Endothelial cell of umbilical vein (primary cell): Measurements from ENCODE around the gene NELL2. TPM values are rescaled to one million over a fixed set of nuclear protein-coding genes. Genes with fewer than 3 reads are reported as not detected.

Source experiments
- BruUV-seq: library from RNA; stranded (reverse); fragments of 400-500 nt; replicated peaks from 2 replicates; lab custom pipeline; 2021; lab: Mats Ljungman, UMichigan
- CTCF ChIA-PET: fragments of 300-600, 350-600 bp; sonication (Branson Sonifier 250); formaldehyde crosslinking; loops from one replicate; lab custom pipeline; 2021; ENCODE audit warnings: antibody characterized with exemption, inconsistent platforms; lab: Charles Lee
- POLR2A ChIA-PET: fragments of 300-600, 350-600 bp; sonication (Branson Sonifier 250); formaldehyde crosslinking; loops from one replicate; lab custom pipeline; 2021; ENCODE audit warnings: antibody characterized with exemption, inconsistent platforms; lab: Charles Lee
- DNase-seq: peaks from one replicate; pipeline ENCODE4 v3.0.0-alpha.2; 2011; ENCODE audit warnings: low read depth, low spot score
- FAIRE-seq: peaks from 2 replicates; lab custom pipeline; 2011; peaks lifted over from hg19 to GRCh38; lab: Jason Lieb, UNC
- H2AFZ ChIP-seq: 2 replicates; pipeline ENCODE4 v1.6.0; 2012; ENCODE audit warnings: low read depth, low read length, control low read depth, inconsistent platforms
- H3K27ac ChIP-seq: 2 replicates; pipeline ENCODE4 v1.5.1; 2011; ENCODE audit warnings: low read depth, mild to moderate bottlenecking, control low read depth, low read length, moderate library complexity; ENCODE audit not compliant: insufficient read depth
- H3K27me3 ChIP-seq, 2 experiments: 2 replicates each; pipeline versions ENCODE4 v1.6.0 to v1.6.1; 2011; ENCODE audit warnings: low read length in 2 of 2, mixed read lengths in 1 of 2; ENCODE audit not compliant: control insufficient read depth in 2 of 2, insufficient read depth in 2 of 2
- H3K36me3 ChIP-seq, 2 experiments: 2 replicates in 1 of 2; 3 replicates in 1 of 2; pipeline ENCODE4 v1.5.1; 2011; ENCODE audit warnings: low read length in 2 of 2, mild to moderate bottlenecking in 1 of 2, moderate library complexity in 1 of 2; ENCODE audit not compliant: control insufficient read depth in 2 of 2, insufficient read depth in 2 of 2; ENCODE audit errors: extremely low read depth in 1 of 2
- H3K4me1 ChIP-seq: 3 replicates; pipeline ENCODE4 v1.5.1; 2011; ENCODE audit warnings: mild to moderate bottlenecking, low read length; ENCODE audit not compliant: control insufficient read depth, insufficient read depth; ENCODE audit errors: extremely low read depth
- H3K4me2 ChIP-seq: 2 replicates; pipeline ENCODE4 v1.6.1; 2011; ENCODE audit warnings: low read length, control low read depth, mixed read lengths; ENCODE audit not compliant: insufficient read depth
- H3K4me3 ChIP-seq, 3 experiments: fragments of 200-600 bp in 1 of 3; sonication (generic), shearing (Covaris generic) in 1 of 3; replicated peaks in 1 of 3; 2 replicates each; pipeline ENCODE4 v1.5.1; 2011 to 2016; ENCODE audit warnings: control low read depth in 3 of 3, low read length in 3 of 3, mild to moderate bottlenecking in 2 of 3, inconsistent platforms in 1 of 3, low read depth in 1 of 3, moderate library complexity in 1 of 3; ENCODE audit not compliant: insufficient read depth in 1 of 3
- H3K79me2 ChIP-seq: 2 replicates; pipeline ENCODE4 v1.6.0; 2012; ENCODE audit warnings: low read length, inconsistent platforms; ENCODE audit not compliant: control insufficient read depth, insufficient read depth
- H3K9ac ChIP-seq: replicated peaks from 2 replicates; pipeline ENCODE3; 2011; ENCODE audit warnings: low read length, control low read depth; ENCODE audit not compliant: insufficient read depth; ENCODE audit errors: extremely low read depth
- H3K9me1 ChIP-seq: replicated peaks from 3 replicates; pipeline ENCODE4 v1.6.0; 2011; ENCODE audit warnings: mild to moderate bottlenecking, low read length; ENCODE audit not compliant: control insufficient read depth, insufficient read depth; ENCODE audit errors: extremely low read depth
- H3K9me3 ChIP-seq: replicated peaks from 2 replicates; pipeline ENCODE4 v1.5.1; 2012; ENCODE audit warnings: low read length, inconsistent platforms; ENCODE audit not compliant: control insufficient read depth, insufficient read depth
- H4K20me1 ChIP-seq: replicated peaks from 2 replicates; pipeline ENCODE3; 2011; ENCODE audit warnings: mild to moderate bottlenecking, low read length; ENCODE audit not compliant: control insufficient read depth, insufficient read depth; ENCODE audit errors: extremely low read depth
- EZH2 ChIP-seq: IDR thresholded peaks from 2 replicates; pipeline ENCODE4 v1.6.1; 2012; ENCODE audit warnings: borderline replicate concordance, low read depth, mild to moderate bottlenecking, moderate library complexity, low read length, inconsistent platforms; ENCODE audit not compliant: severe bottlenecking
- FOS ChIP-seq: IDR thresholded peaks from 2 replicates; pipeline ENCODE4 v1.6.1; 2011; ENCODE audit warnings: mild to moderate bottlenecking, low read length, moderate library complexity, borderline replicate concordance; ENCODE audit not compliant: insufficient read depth
- GATA2 ChIP-seq: IDR thresholded peaks from 2 replicates; pipeline ENCODE4 v1.7.0; 2011; ENCODE audit warnings: low read depth, mild to moderate bottlenecking, moderate library complexity, mixed read lengths, low read length; ENCODE audit not compliant: insufficient read length, insufficient read depth
- JUN ChIP-seq: IDR thresholded peaks from 2 replicates; pipeline ENCODE4 v1.6.1; 2011; ENCODE audit warnings: borderline replicate concordance, low read depth; ENCODE audit not compliant: insufficient read length, insufficient read depth
- MYC ChIP-seq: IDR thresholded peaks from one replicate; pipeline ENCODE4 v1.6.1; 2011; ENCODE audit warnings: mild to moderate bottlenecking, low read depth, low read length
- POLR2A ChIP-seq: IDR thresholded peaks from 2 replicates; pipeline ENCODE4 v1.6.1; 2012; ENCODE audit warnings: low read depth, mild to moderate bottlenecking, control low read depth, low read length
- POLR2AphosphoS5 ChIP-seq: IDR thresholded peaks from 2 replicates; pipeline ENCODE4 v1.6.1; 2012; ENCODE audit warnings: low read depth, mild to moderate bottlenecking, control low read depth, low read length, moderate library complexity; ENCODE audit not compliant: insufficient read depth
- dilution Hi-C: fragments of 300-500 bp; cut with MboI; formaldehyde crosslinking; loops from one replicate; pipeline ENCODE4 v1.15.0; 2019; ENCODE audit warnings: low sequenced_read_pairs; ENCODE audit not compliant: extremely low pct_ligation_motif_present
- intact Hi-C: fragments of 100-400 bp; cut with micrococcal nuclease; formaldehyde crosslinking; loops from one replicate; pipeline ENCODE4 v1.10.0; 2022
- polyA plus RNA-seq, 4 experiments: library from polyadenylated mRNA; depleted of rRNA in 3 of 4; stranded (reverse) in 3 of 4; unstranded in 1 of 4; fragments of >200 nt; gene quantifications; 2 replicates each; pipeline versions ENCODE4 v1.2.1 to v1.2.3, GENCODE V29; 2011 to 2012; ENCODE audit warnings: missing spikeins in 1 of 4
- total RNA-seq: library from RNA; stranded (reverse); gene quantifications from 2 replicates; pipeline ENCODE4 v1.2.3, GENCODE V29; 2021
- TF ChIP-seq, protein P1 (sequence below), 2 donors: IDR thresholded peaks; 1 replicate in 1 of 2; 2 replicates in 1 of 2; pipeline ENCODE4 v1.5.1; 2011; ENCODE audit warnings: low read length in 2 of 2, mild to moderate bottlenecking in 2 of 2, moderate library complexity in 2 of 2, control low read depth in 1 of 2, inconsistent platforms in 1 of 2, low read depth in 1 of 2; ENCODE audit not compliant: insufficient read depth in 1 of 2; ENCODE audit errors: extremely low read depth in 1 of 2
- TF ChIP-seq, protein P2 (sequence below): IDR thresholded peaks from 2 replicates; pipeline ENCODE4 v1.6.1; 2011; ENCODE audit not compliant: insufficient read depth, insufficient read length

NELL2 gene
- total and polyA plus RNA-seq, 2 donors (not counting 3 experiments of a cell fraction or from before 2014, with no cell fraction given): 0.11 to 0.49 TPM

DNA sequence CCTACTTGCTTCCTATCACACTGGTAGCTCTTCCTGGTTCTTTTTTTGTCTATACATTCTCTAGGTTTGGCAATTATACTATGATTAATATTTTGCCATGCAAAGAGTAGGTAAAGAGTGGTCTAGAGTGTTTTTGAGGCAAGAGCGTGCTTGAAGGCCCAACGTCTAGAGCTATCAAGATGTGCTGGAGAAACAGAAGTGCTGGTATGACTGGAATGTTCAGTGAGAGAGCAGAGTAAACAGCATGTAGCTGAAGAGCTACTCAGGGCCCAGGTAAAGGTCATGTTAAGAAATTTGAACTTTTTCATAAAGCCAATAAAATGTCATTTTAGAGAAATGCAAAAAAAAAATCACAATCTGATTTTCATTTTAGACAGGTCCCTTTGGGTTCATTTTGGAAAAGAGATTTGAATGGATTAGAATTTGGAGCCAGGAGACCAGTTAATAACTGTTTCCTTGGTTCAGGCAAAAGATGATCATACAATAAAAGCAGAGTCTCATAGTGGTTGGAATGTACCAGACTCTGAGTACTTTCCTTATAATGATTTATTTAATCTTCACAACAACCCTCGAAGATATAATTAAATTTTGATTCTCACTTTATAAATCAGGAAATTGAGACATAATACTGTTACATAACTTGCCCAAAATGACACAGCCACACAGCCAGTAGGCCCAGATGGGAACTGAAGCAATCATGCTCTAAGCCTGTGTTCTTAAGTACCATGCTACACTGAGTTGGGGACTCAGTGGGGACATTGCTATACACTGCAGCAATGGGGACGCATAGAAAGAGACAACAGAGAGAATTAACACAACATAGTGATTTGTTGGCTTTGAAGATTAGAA lies 350.1 kb downstream of the NELL2 start:
- ChIA-PET POLR2A (no interaction called here), CTCF (no interaction called here)
- Histone ChIP-seq H2AFZ (no peak overlapping the region), H3K4me2 (no peak overlapping the region), H3K9me1 (no peaks in the 10 kb centered on the region), H4K20me1 (no peaks in the 10 kb centered on the region), H3K36me3 (no peaks in the 10 kb centered on the region), H3K79me2 (no peaks in the 10 kb centered on the region), H3K4me3 (no peak overlapping the region), H3K4me1 (no peaks in the 10 kb centered on the region), H3K9ac (no peak overlapping the region), H3K27me3 (no peaks in the 10 kb centered on the region), H3K9me3 (no peaks in the 10 kb centered on the region), H3K27ac (no peak overlapping the region)
- dilution Hi-C loops: no loop called here
- intact Hi-C loops: no loop called here
- DNase-seq (no peak), FAIRE-seq (no peak)
- TF ChIP-seq MYC (no peak), GATA2 (no peak), JUN (no peak), FOS (no peak), EZH2 (no peak), POLR2A (no peak), POLR2AphosphoS5 (no peak)
- TF ChIP-seq, protein P1, sequence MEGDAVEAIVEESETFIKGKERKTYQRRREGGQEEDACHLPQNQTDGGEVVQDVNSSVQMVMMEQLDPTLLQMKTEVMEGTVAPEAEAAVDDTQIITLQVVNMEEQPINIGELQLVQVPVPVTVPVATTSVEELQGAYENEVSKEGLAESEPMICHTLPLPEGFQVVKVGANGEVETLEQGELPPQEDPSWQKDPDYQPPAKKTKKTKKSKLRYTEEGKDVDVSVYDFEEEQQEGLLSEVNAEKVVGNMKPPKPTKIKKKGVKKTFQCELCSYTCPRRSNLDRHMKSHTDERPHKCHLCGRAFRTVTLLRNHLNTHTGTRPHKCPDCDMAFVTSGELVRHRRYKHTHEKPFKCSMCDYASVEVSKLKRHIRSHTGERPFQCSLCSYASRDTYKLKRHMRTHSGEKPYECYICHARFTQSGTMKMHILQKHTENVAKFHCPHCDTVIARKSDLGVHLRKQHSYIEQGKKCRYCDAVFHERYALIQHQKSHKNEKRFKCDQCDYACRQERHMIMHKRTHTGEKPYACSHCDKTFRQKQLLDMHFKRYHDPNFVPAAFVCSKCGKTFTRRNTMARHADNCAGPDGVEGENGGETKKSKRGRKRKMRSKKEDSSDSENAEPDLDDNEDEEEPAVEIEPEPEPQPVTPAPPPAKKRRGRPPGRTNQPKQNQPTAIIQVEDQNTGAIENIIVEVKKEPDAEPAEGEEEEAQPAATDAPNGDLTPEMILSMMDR (IDR thresholded peaks at IDR 0.05; ENCODE audit: extremely low read depth in 1 of 2, insufficient read depth in 1 of 2, low read depth in 1 of 2, low read length in 2 of 2): no peak
- TF ChIP-seq, protein P2, sequence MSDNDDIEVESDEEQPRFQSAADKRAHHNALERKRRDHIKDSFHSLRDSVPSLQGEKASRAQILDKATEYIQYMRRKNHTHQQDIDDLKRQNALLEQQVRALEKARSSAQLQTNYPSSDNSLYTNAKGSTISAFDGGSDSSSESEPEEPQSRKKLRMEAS: no peak
- BruUV-seq: no TSS peak
